ENCODE results near the gene DGCR8.
A peak's percentile ranks its signal among the peaks of the same experiment; 100 is the strongest.

DGCR8 gene

GRCh38 chr22:20128619-20128901 is 48.5 kb downstream of the DGCR8 start:
- DNase-seq = no peak

- DNase-seq = peak; percentile 24 to 39
Measured at GRCh38 chr22:20128902-20129746, 49.1 kb downstream of the DGCR8 start.

GRCh38 chr22:20129747-20130014 is 49.6 kb downstream of the DGCR8 start:
- no peak for DNase-seq

- DNase-seq = no peak
Measured at GRCh38 chr22:20130319-20130718, 50.3 kb downstream of the DGCR8 start.

GRCh38 chr22:20130731-20131596 is 50.9 kb downstream of the DGCR8 start:
- peak; percentile 55 to 68 for DNase-seq

GRCh38 chr22:20131597-20131858 is 51.5 kb downstream of the DGCR8 start, which contains the start of gene ZDHHC8:
TSS of gene ZDHHC8 (plus strand) at chr22:20131804. CDS start at chr22:20131948, 144 bp downstream.
- no peak for DNase-seq

GRCh38 chr22:20131859-20132685 is 52.0 kb downstream of the DGCR8 start:
- no peak for DNase-seq

- no peak for DNase-seq
Measured at GRCh38 chr22:20132686-20133246, 52.7 kb downstream of the DGCR8 start.

GRCh38 chr22:20133930-20134549 is 54.0 kb downstream of the DGCR8 start:
- no peak for DNase-seq

GRCh38 chr22:20135265-20135664 is 55.2 kb downstream of the DGCR8 start:
- DNase-seq = no peak

GRCh38 chr22:20135806-20136602 is 56.0 kb downstream of the DGCR8 start:
- no peak for DNase-seq

GRCh38 chr22:20136603-20136873 is 56.5 kb downstream of the DGCR8 start:
- no peak for DNase-seq

GRCh38 chr22:20137113-20137512 is 57.1 kb downstream of the DGCR8 start:
- DNase-seq = no peak

GRCh38 chr22:20137671-20138416 is 57.8 kb downstream of the DGCR8 start:
- DNase-seq = no peak

- DNase-seq = no peak
Measured at GRCh38 chr22:20138417-20138738, 58.3 kb downstream of the DGCR8 start.

GRCh38 chr22:20138868-20139267 is 58.8 kb downstream of the DGCR8 start:
- no peak for DNase-seq

GRCh38 chr22:20139391-20140106 is 59.5 kb downstream of the DGCR8 start:
- no peak for DNase-seq

GRCh38 chr22:20140107-20140445 is 60.0 kb downstream of the DGCR8 start:
- no peak for DNase-seq

- DNase-seq = no peak
Measured at GRCh38 chr22:20140521-20140964, 60.5 kb downstream of the DGCR8 start.

GRCh38 chr22:20141186-20142077 is 61.4 kb downstream of the DGCR8 start:
- no peak for DNase-seq
